ENCODE measurements around the gene ISYNA1. TPM values are rescaled to one million over a fixed set of nuclear protein-coding genes. Genes with fewer than 3 reads are reported as not detected.

Gene ISYNA1
- total and polyA plus RNA-seq, 12 donors = 12.6 to 137 (median 20.5) TPM

- Histone ChIP-seq H3K9me3 (no peaks in the 10 kb centered on the region), H3K4me3 (peak overlapping the region; percentile 52 to 81 (median 60)), H3K27ac (peak overlapping the region; percentile 29 to 89 (median 80)), H3K27me3 (peaks cover 0 to 23% (median 0%) of the 10 kb centered on the region in 7 donors), H3K4me1 (peaks cover 11 to 50% (median 30%) of the 10 kb centered on the region in 9 donors), H3K36me3 (peaks cover 0 to 27% (median 2%) of the 10 kb centered on the region in 9 donors)
- no peak for TF ChIP-seq CTCF (IDR thresholded peaks at IDR 0.05)
- peak; percentile 14 to 48 (median 29) for ATAC-seq
- intact Hi-C loops (cut with DNase I) = no loop called here
- 12 to 15% methylated on average over 24 of the region's 24 CpGs for WGBS, 2 donors
- DNase-seq = peak; percentile 68 to 77
Measured at GRCh38 chr19:18438331-18439024, 545 bp upstream of the ISYNA1 start.

GRCh38 chr19:18436671-18437490 is 1.1 kb downstream of the ISYNA1 start:
- peak; percentile 84 to 91 for DNase-seq
- Histone ChIP-seq H3K27me3 (peaks cover 0 to 23% (median 0%) of the 10 kb centered on the region in 7 donors), H3K4me3 (peak overlapping the region; percentile 52 to 81 (median 60)), H3K27ac (peak overlapping the region in 9 of 10 donors; percentile 39 to 89 (median 74)), H3K4me1 (peaks cover 11 to 59% (median 38%) of the 10 kb centered on the region in 9 donors), H3K36me3 (peaks cover 0 to 22% (median 0%) of the 10 kb centered on the region in 9 donors), H3K9me3 (no peaks in the 10 kb centered on the region)
- intact Hi-C loops (cut with DNase I) = no loop called here
- peak; percentile 41 to 72 (median 60) for ATAC-seq
- peak in 4 of 9 donors; percentile 9 to 29 (median 18) for TF ChIP-seq CTCF (IDR thresholded peaks at IDR 0.05)
- WGBS, 2 donors = 23% methylated on average over 63 to 67 of the region's 67 CpGs

- H3K27me3 ChIP-seq = peaks cover 0 to 23% (median 0%) of the 10 kb centered on the region in 7 donors
- H3K4me3 ChIP-seq = peak overlapping the region in 5 of 10 donors; percentile 52 to 80 (median 66)
- intact Hi-C loops (cut with DNase I) = no loop called here
- TF ChIP-seq CTCF (IDR thresholded peaks at IDR 0.05) = no peak
- peaks cover 0 to 26% (median 0%) of the 10 kb centered on the region in 9 donors for H3K36me3 ChIP-seq
- H3K4me1 ChIP-seq = peaks cover 11 to 59% (median 38%) of the 10 kb centered on the region in 9 donors
- DNase-seq (no peak), ATAC-seq (no peak)
- 82 to 85% methylated on average over 46 of the region's 46 CpGs for WGBS, 2 donors
- H3K9me3 ChIP-seq = no peaks in the 10 kb centered on the region
- peak overlapping the region in 6 of 10 donors; percentile 50 to 83 (median 70) for H3K27ac ChIP-seq
Measured at GRCh38 chr19:18435842-18436670, 1.9 kb downstream of the ISYNA1 start.
